CD4-positive, alpha-beta T cell (primary cell): ENCODE measurements around the gene KNG1. TPM values are rescaled to one million over a fixed set of nuclear protein-coding genes. Genes with fewer than 3 reads are reported as not detected.
"Not testable (repeated sequence)": the region's sequence is repeated elsewhere in the genome, so short reads cannot be mapped to it uniquely, and the experiment has no call there.

Source experiments
- ATAC-seq: fragments of 200-7000 bp; cut with Tn5 transposase; one replicate; pipeline ENCODE4 v1.10.0; 2022; ENCODE audit warnings: mild to moderate bottlenecking; ENCODE audit not compliant: poor library complexity
- CTCF ChIA-PET: fragments of 350-600 bp; sonication (Branson Sonifier 250); formaldehyde crosslinking; loops from one replicate; lab custom pipeline; 2021; ENCODE audit warnings: antibody characterized with exemption, inconsistent platforms; lab: Charles Lee
- POLR2A ChIA-PET: fragments of 350-600 bp; sonication (Branson Sonifier 250); formaldehyde crosslinking; loops from one replicate; lab custom pipeline; 2021; ENCODE audit warnings: antibody characterized with exemption, inconsistent platforms; lab: Charles Lee
- DNase-seq, 14 experiments: peaks; one replicate each; pipeline ENCODE4 v3.0.0-alpha.2; 2013 to 2020; ENCODE audit warnings: mixed read lengths in 2 of 14
- H3K27ac ChIP-seq, 2 donors: one replicate each; pipeline versions ENCODE4 v1.5.1 to v1.7.0; 2013; ENCODE audit warnings: low read length in 2 of 2, low read depth in 1 of 2, mild to moderate bottlenecking in 1 of 2
- H3K27me3 ChIP-seq, 2 experiments: 1 replicate in 1 of 2; 2 replicates in 1 of 2; pipeline versions ENCODE4 v1.6.1 to v1.7.0; 2013; ENCODE audit warnings: low read length in 2 of 2, control low read depth in 1 of 2, mild to moderate bottlenecking in 1 of 2, moderate library complexity in 1 of 2; ENCODE audit not compliant: insufficient read depth in 2 of 2, control insufficient read depth in 1 of 2
- H3K36me3 ChIP-seq: one replicate; pipeline ENCODE4 v1.6.1; 2013; ENCODE audit warnings: low read length, control low read depth; ENCODE audit not compliant: insufficient read depth
- H3K4me1 ChIP-seq: one replicate; pipeline ENCODE4 v1.6.1; 2013; ENCODE audit warnings: low read length, control low read depth; ENCODE audit not compliant: insufficient read depth
- H3K4me3 ChIP-seq: one replicate; pipeline ENCODE4 v1.5.1; 2013; ENCODE audit warnings: mild to moderate bottlenecking, low read length, moderate library complexity
- H3K9me3 ChIP-seq, 2 experiments: 1 replicate in 1 of 2; 2 replicates in 1 of 2; pipeline versions ENCODE4 v1.6.1 to v1.7.0; 2013; ENCODE audit warnings: low read length in 2 of 2, mild to moderate bottlenecking in 2 of 2, control low read depth in 1 of 2, moderate library complexity in 1 of 2; ENCODE audit not compliant: control insufficient read depth in 1 of 2, insufficient read depth in 1 of 2
- H3K27ac Mint-ChIP-seq: one replicate; pipeline ENCODE4 v1.8.0; 2020; ENCODE audit warnings: mixed read lengths
- H3K27me3 Mint-ChIP-seq: one replicate; pipeline ENCODE4 v1.8.0; 2021; ENCODE audit warnings: mixed read lengths
- H3K36me3 Mint-ChIP-seq: one replicate; pipeline ENCODE4 v1.8.0; 2021; ENCODE audit warnings: low read depth, mixed read lengths
- H3K4me1 Mint-ChIP-seq: one replicate; pipeline ENCODE4 v1.8.0; 2021; ENCODE audit warnings: low read depth, mixed read lengths
- H3K4me3 Mint-ChIP-seq: one replicate; pipeline ENCODE4 v1.8.0; 2020; ENCODE audit warnings: mild to moderate bottlenecking, mixed read lengths
- H3K9me3 Mint-ChIP-seq: one replicate; pipeline ENCODE4 v1.8.0; 2020; ENCODE audit warnings: mixed read lengths
- CTCF ChIP-seq: fragments of 200-600 bp; IDR thresholded peaks from one replicate; pipeline ENCODE4 v1.8.0; 2022; ENCODE audit warnings: antibody characterized with exemption, mild to moderate bottlenecking
- intact Hi-C, 2 experiments: fragments of 100-400 bp; cut with DNase I in 1 of 2; cut with micrococcal nuclease in 1 of 2; formaldehyde crosslinking; loops; one replicate each; pipeline versions ENCODE4 v1.15.1 to v1.9.0; 2023 to 2025; cut with DNase I, micrococcal nuclease
- total RNA-seq, 174 experiments: library from RNA in 2 of 174; stranded (reverse) in 2 of 174; gene quantifications; one replicate each; pipeline ENCODE4 v1.2.3 and lab custom pipeline; 2021 to 2026

Gene KNG1
- total RNA-seq, 2 experiments from 2014 or later, result not detected

- intact Hi-C loops, result no loop called here
- Mint-ChIP-seq H3K36me3 (no peaks in the 10 kb centered on the region), H3K4me3 (no peak overlapping the region), H3K4me1 (no peaks in the 10 kb centered on the region), H3K9me3 (no peaks in the 10 kb centered on the region), H3K27me3 (peaks cover 41% of the 10 kb centered on the region), H3K27ac (no peak overlapping the region)
- H3K4me3 ChIP-seq, result no peak overlapping the region
- no peaks in the 10 kb centered on the region for H3K36me3 ChIP-seq
- no peaks in the 10 kb centered on the region for H3K9me3 ChIP-seq
- DNase-seq (peak in 4 of 14 experiments; percentile 1 to 69 (median 54)), ATAC-seq (no peak)
- H3K4me1 ChIP-seq, result peaks cover 6% of the 10 kb centered on the region
- no peak for TF ChIP-seq CTCF
- ChIA-PET POLR2A (no interaction called here), CTCF (no interaction called here)
- peaks cover 2 to 5% of the 10 kb centered on the region in 2 experiments for H3K27me3 ChIP-seq
- H3K27ac ChIP-seq, result no peak overlapping the region
These were observed 11.0 kb upstream of the KNG1 start for GRCh38 chr3:186705882-186706780.

- Mint-ChIP-seq H3K27me3 (peaks cover 38% of the 10 kb centered on the region), H3K4me1 (no peaks in the 10 kb centered on the region), H3K9me3 (no peaks in the 10 kb centered on the region), H3K36me3 (no peaks in the 10 kb centered on the region), H3K27ac (no peak overlapping the region), H3K4me3 (no peak overlapping the region)
- no peak for TF ChIP-seq CTCF
- peaks cover 2 to 5% of the 10 kb centered on the region in 2 experiments for H3K27me3 ChIP-seq
- H3K4me3 ChIP-seq, result no peak overlapping the region
- no peak for ATAC-seq
- POLR2A ChIA-PET, result no interaction called here
- H3K9me3 ChIP-seq, result no peaks in the 10 kb centered on the region
- no peaks in the 10 kb centered on the region for H3K36me3 ChIP-seq
- DNase-seq, result no peak
- peaks cover 6% of the 10 kb centered on the region for H3K4me1 ChIP-seq
- CTCF ChIA-PET, result no interaction called here
- H3K27ac ChIP-seq, result no peak overlapping the region
- intact Hi-C loops, result no loop called here
These were observed 8.0 kb upstream of the KNG1 start for GRCh38 chr3:186708983-186709679.

GRCh38 chr3:186710694-186711093 is 6.5 kb upstream of the KNG1 start:
- CTCF ChIA-PET, result interaction anchor here (1.2 kb wide), 1 partner anchor 11 kb away, joined by 3 read pairs; no protein-coding TSS in a partner anchor
- H3K36me3 ChIP-seq, H3K27ac Mint-ChIP-seq, H3K9me3 ChIP-seq, H3K4me3 Mint-ChIP-seq, H3K9me3 Mint-ChIP-seq, intact Hi-C loops, H3K4me1 ChIP-seq, H3K36me3 Mint-ChIP-seq, H3K27me3 ChIP-seq, POLR2A ChIA-PET, ATAC-seq, H3K27ac ChIP-seq, H3K4me1 Mint-ChIP-seq, H3K4me3 ChIP-seq, DNase-seq: not testable (repeated sequence)
- peaks cover 28% of the 10 kb centered on the region for H3K27me3 Mint-ChIP-seq
